ENCODE results near the gene OCA2. TPM values are rescaled to one million over a fixed set of nuclear protein-coding genes. Genes with fewer than 3 reads are reported as not detected.

OCA2 gene
- total and polyA plus RNA-seq, 10 donors, result 0.39 to 3.0 (median 1.0) TPM

DNA sequence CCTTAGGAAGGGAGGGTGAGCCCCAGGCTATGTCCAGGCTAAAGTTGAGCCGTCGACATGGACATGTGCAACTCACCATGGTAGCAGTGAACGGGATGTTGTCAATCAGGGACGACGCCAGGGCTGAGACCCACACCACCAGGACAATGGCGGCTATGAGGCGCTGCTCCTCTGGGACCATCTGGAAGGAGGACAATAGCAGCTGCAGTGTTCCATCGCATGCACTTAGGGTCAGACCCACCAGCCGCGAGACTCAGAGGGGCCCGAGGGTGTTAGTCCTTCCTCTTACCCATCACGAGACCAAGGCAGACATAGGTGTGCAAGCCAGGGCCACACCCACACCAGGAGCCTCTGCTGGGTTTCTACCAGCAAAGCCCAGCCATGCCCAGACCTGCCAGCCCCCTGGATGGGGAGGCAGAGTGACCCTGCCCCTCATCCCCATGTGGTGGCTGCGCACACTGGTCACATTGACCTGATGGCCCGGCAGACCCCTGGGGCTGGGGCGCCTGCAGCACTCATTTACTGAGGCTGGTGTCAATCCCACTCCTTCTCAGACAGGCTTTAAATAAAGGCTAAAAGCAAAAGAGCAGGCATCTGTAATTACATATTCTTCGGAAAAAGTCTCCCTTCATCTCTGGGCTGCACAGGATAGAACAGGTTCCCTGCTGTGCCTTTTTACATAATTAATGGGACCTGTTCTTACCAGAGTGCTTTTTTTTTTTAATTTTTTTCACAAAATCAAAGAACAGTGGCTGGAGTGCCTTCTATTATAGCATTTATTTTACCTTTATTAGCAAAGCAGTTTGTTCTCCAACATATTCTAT lies 227.8 kb downstream of the OCA2 start:
- no peaks in the 10 kb centered on the region for H3K4me1 ChIP-seq
- TF ChIP-seq POLR2A (IDR thresholded peaks at IDR 0.05) (no peak), POLR2AphosphoS5 (IDR thresholded peaks at IDR 0.05) (no peak)
- TF ChIP-seq, protein P1, sequence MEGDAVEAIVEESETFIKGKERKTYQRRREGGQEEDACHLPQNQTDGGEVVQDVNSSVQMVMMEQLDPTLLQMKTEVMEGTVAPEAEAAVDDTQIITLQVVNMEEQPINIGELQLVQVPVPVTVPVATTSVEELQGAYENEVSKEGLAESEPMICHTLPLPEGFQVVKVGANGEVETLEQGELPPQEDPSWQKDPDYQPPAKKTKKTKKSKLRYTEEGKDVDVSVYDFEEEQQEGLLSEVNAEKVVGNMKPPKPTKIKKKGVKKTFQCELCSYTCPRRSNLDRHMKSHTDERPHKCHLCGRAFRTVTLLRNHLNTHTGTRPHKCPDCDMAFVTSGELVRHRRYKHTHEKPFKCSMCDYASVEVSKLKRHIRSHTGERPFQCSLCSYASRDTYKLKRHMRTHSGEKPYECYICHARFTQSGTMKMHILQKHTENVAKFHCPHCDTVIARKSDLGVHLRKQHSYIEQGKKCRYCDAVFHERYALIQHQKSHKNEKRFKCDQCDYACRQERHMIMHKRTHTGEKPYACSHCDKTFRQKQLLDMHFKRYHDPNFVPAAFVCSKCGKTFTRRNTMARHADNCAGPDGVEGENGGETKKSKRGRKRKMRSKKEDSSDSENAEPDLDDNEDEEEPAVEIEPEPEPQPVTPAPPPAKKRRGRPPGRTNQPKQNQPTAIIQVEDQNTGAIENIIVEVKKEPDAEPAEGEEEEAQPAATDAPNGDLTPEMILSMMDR (IDR thresholded peaks at IDR 0.05 in 8 of 11, conservative IDR thresholded peaks at IDR 0.05 in 3 of 11), result no peak
- DNase-seq, result no peak
- intact Hi-C loops (cut with DNase I; ENCODE audit: low total_unique reads), result no loop called here
- H3K4me3 ChIP-seq, result no peak overlapping the region
- no peaks in the 10 kb centered on the region for H3K36me3 ChIP-seq
- H3K27ac ChIP-seq, result no peak overlapping the region
- WGBS, 5 donors, result 82 to 94% (median 89%) methylated on average over 6 to 16 of the region's 16 CpGs
- no peaks in the 10 kb centered on the region for H3K9me3 ChIP-seq
- no peaks in the 10 kb centered on the region for H3K27me3 ChIP-seq (replicated peaks in 1 of 7)

- Histone ChIP-seq H3K9me3 (no peaks in the 10 kb centered on the region), H3K4me3 (no peak overlapping the region), H3K36me3 (no peaks in the 10 kb centered on the region), H3K4me1 (no peaks in the 10 kb centered on the region), H3K27ac (no peak overlapping the region), H3K27me3 (replicated peaks in 1 of 7) (no peaks in the 10 kb centered on the region)
- TF ChIP-seq POLR2AphosphoS5 (IDR thresholded peaks at IDR 0.05) (no peak), POLR2A (IDR thresholded peaks at IDR 0.05) (no peak)
- TF ChIP-seq, protein P1 (IDR thresholded peaks at IDR 0.05 in 8 of 11, conservative IDR thresholded peaks at IDR 0.05 in 3 of 11), result no peak
- DNase-seq, result no peak
- WGBS, 5 donors, result 84 to 88% (median 85%) methylated on average over 6 of the region's 6 CpGs
- intact Hi-C loops (cut with DNase I; ENCODE audit: low total_unique reads), result no loop called here
Measured at GRCh38 chr15:27870320-27870719, 228.8 kb downstream of the OCA2 start.

- Histone ChIP-seq H3K27me3 (replicated peaks in 1 of 7) (no peaks in the 10 kb centered on the region), H3K27ac (no peak overlapping the region), H3K9me3 (no peaks in the 10 kb centered on the region), H3K4me3 (no peak overlapping the region), H3K36me3 (no peaks in the 10 kb centered on the region), H3K4me1 (no peaks in the 10 kb centered on the region)
- no peak for DNase-seq
- intact Hi-C loops (cut with DNase I; ENCODE audit: low total_unique reads), result no loop called here
- 89 to 93% (median 92%) methylated on average over 14 to 17 of the region's 17 CpGs for WGBS, 5 donors
- TF ChIP-seq, protein P1 (IDR thresholded peaks at IDR 0.05 in 8 of 11, conservative IDR thresholded peaks at IDR 0.05 in 3 of 11), result no peak
- no peak for TF ChIP-seq POLR2AphosphoS5 (IDR thresholded peaks at IDR 0.05)
Measured at GRCh38 chr15:27869697-27870281, 229.3 kb downstream of the OCA2 start.

- intact Hi-C loops (cut with DNase I; ENCODE audit: low total_unique reads), result no loop called here
- 71 to 86% (median 83%) methylated on average over 10 of the region's 10 CpGs for WGBS, 5 donors
- TF ChIP-seq, protein P1 (IDR thresholded peaks at IDR 0.05 in 8 of 11, conservative IDR thresholded peaks at IDR 0.05 in 3 of 11), result no peak
- TF ChIP-seq POLR2AphosphoS5 (IDR thresholded peaks at IDR 0.05) (no peak), POLR2A (IDR thresholded peaks at IDR 0.05) (no peak)
- H3K36me3 ChIP-seq, result no peaks in the 10 kb centered on the region
- H3K27ac ChIP-seq, result no peak overlapping the region
- no peak for DNase-seq
- no peaks in the 10 kb centered on the region for H3K9me3 ChIP-seq
- no peaks in the 10 kb centered on the region for H3K4me1 ChIP-seq
- H3K4me3 ChIP-seq, result no peak overlapping the region
- H3K27me3 ChIP-seq (replicated peaks in 1 of 7), result no peaks in the 10 kb centered on the region
Measured at GRCh38 chr15:27868828-27869404, 230.2 kb downstream of the OCA2 start.
